ENCODE results near the gene INHBB.

- TF ChIP-seq FOXK2 (IDR thresholded peaks at IDR 0.05) (no peak), BHLHE40 (IDR thresholded peaks at IDR 0.05; ENCODE audit: borderline replicate concordance) (no peak), ELF4 (IDR thresholded peaks at IDR 0.05) (no peak), SUZ12 (IDR thresholded peaks at IDR 0.05) (no peak), SP1 (IDR thresholded peaks at IDR 0.05) (no peak), FOXM1 (IDR thresholded peaks at IDR 0.05; ENCODE audit: borderline replicate concordance) (no peak), ZNF384 (IDR thresholded peaks at IDR 0.05) (no peak), NFRKB (IDR thresholded peaks at IDR 0.05) (no peak), LEF1 (IDR thresholded peaks at IDR 0.05; ENCODE audit: borderline replicate concordance) (no peak), ARNT (IDR thresholded peaks at IDR 0.05) (no peak), CTBP1 (IDR thresholded peaks at IDR 0.05; ENCODE audit: borderline replicate concordance) (no peak), TARDBP (IDR thresholded peaks at IDR 0.05) (no peak), FOXA1 (IDR thresholded peaks at IDR 0.05) (no peak)
These were observed 877 bp downstream of the INHBB start for GRCh38 chr2:120346667-120347358.
